ENCODE results near the gene PAK2. TPM values are rescaled to one million over a fixed set of nuclear protein-coding genes. Genes with fewer than 3 reads are reported as not detected.
"Not testable (repeated sequence)": the region's sequence is repeated elsewhere in the genome, so short reads cannot be mapped to it uniquely, and the experiment has no call there.

The PAK2 gene
- 48.1 TPM for total RNA-seq

DNA sequence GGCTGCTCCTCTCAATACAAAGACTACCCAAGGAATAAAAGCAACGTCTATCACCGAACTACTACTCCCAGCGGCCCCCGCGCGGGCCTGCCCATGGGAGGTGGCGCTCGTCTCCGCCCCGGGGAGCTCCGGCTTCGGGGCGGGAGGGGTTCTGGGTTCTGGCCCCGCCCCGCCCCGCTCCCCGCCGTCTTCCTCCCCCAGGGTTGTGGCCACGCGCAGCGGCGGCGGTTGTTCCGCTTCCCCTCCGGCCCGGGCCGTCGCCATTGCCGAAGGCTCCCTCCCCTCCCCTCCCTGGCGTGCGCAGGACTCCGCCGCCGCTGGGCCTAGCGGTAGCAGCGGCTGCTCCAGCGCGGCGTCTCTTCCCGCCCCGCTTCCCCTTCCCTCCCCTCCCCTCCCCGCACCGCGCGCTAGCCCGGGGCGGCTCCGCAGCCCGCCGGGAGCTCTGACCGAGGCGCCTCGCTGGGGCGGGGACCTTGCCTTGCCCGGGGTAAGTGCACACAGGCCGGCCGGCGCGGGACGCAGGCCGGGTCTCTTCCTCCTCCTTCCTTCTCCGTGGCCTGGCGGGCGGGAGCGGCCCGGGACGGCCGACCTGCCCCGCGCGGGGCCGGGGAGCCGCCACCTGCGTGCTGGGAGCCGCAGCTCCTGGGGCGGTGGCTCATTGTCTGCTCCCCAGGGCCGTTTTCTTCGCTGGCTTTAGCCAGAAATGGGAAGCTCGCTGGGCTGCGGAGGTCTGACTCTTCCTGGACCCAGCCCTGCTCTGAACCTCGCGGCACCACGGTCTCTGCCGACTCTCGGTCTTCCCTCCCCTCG, at the start of gene PAK2:
PAK2 (plus strand) TSS at position 187 of the 810 bp plus-strand sequence. CDS start 42,790 bp downstream, outside the sequence.
- DNase-seq (ENCODE audit: low spot score in 2 of 2) (peak; percentile 89 to 90), FAIRE-seq (no peak)

DNA sequence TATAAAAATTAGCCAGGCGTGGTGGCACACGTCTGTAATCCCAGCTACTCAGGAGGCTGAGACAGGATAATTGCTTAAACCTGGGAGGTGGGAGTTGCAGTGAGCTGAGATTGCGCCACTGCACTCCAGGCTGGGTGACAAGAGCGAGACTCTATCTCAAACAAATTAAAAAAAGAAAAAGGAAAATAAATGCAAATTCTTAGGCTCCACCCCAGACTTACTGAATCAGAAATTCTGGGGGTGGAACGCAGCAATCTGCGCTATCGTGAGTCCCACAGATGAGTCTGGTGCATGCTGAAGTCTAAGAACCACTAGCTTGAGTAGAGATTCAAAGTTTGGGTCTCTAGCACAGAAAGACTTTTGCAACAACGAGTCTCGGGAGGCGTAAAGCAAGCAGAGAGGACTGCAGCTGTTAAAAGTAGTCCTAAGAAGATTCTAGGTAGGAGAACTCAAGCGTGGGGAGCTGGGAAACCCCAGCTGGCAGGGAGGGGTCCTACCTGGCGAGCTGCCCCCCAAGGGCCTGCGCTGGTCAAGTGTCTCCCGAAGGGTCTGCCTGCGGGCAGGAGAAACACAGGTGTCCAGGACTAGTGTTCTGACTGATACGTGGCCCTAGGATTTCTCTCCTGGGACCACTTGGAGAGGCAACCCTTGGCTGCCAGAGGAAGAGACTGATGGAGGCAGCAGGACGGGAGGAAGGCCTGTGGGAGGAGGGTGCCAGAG, 49.6 kb upstream of the PAK2 start:
- FAIRE-seq (no peak), DNase-seq (ENCODE audit: low spot score in 2 of 2) (no peak)

DNA sequence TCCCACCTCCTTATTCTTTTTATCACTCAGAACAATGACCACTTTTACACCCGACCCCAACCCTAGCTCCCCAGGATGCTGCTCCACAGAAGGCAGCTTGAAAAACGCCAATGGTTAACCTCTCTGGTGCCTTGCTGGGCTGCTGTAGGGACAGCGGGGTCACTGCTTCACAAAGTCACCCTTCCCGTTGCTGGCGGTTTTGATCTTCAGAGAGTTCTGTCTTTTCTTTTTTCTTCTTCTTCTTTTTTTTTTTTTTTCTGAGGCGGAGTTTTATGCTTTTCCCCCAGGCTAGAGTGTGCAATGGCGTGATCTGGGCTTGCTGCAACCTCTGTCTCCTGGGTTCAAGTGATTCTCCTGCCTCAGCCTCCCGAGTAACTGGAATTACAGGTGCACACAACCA, 48.3 kb upstream of the PAK2 start:
- FAIRE-seq (no peak), DNase-seq (ENCODE audit: low spot score in 2 of 2) (no peak)

- peak in 1 of 2 donors; percentile 42 for DNase-seq (ENCODE audit: low spot score in 2 of 2)
Measured at GRCh38 chr3:196694202-196694638, 45.4 kb upstream of the PAK2 start.

DNA sequence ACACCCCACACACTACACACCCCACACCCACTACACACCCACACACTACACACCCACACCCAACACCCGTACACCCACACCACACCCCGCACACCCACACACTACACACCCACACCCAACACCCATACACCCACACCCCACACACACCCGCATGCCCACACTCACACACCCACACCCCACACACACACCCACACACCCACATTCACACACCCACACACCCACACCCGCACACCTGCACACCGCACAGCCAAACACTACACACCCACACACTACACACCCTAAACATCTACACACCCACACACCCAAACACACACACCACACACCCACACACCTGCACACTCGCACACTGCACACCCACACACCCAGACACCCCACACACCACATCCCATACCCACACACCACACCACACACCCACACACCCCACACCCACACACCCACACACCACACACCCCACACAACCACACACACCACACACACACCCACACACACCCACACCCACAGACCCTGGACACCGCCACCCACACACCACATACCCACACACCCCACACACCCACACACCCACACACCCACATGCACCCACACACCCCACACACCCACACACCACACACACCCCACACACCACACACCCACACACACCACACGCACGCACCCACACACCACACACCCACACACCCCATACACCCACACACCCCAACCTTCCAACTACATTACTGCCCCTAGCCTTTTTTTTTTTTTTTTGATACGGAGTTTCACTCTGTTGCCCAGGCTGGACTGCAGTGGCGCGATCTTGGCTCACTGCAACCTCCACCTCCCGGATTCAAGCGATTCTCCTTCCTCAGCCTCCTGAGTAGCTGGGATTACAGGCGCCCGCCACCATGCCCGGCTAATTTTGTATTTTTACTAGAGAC, 44.5 kb upstream of the PAK2 start:
- FAIRE-seq (no peak), DNase-seq (ENCODE audit: low spot score in 2 of 2) (no peak)

More at GRCh38 chr3:196694202-196694638, 45.4 kb upstream of the PAK2 start:
- FAIRE-seq: no peak

- no peak for DNase-seq (ENCODE audit: low spot score in 2 of 2)
Measured at GRCh38 chr3:196695849-196696226, 43.8 kb upstream of the PAK2 start.

DNA sequence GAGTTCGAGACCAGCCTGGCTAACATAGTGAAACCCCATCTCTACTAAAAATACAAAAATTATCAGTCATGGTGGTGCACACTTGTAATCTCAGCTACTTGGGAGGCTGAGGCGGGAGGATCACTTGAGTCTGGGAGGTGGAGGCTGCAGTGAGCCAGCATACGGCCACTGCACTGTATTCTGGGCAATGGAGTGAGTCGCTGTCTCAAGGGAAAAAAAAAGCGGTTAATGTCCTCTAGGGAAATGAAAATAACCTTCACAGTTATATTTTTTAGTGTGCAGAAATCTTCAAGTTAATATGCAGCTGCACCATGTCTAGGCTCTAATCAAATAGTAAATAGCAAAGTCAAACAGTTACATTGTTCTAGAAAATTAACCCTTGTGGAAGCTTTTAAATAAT, 42.4 kb upstream of the PAK2 start:
- FAIRE-seq (no peak), DNase-seq (ENCODE audit: low spot score in 2 of 2) (no peak)

More at GRCh38 chr3:196695849-196696226, 43.8 kb upstream of the PAK2 start:
- no peak for FAIRE-seq

DNA sequence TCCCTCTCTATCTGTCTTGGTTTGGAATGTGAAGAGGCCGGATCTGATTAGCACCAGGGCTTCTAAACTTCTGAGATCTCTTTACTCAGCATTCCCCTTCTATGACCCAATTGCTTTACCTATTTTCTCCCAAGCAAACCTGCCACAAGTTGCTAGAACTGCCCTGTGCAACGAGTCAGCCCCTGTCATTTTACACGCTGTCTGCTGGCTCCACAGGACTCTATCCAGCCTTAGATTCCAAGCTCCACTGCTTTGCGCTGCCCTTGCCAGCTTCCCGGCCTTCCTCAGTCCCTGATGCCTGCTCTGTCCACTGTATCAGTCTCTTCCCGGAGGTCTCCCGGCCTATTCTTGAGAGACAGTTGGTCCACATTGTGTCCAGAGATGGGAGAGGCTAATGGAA, 39.9 kb upstream of the PAK2 start:
- DNase-seq (ENCODE audit: low spot score in 2 of 2): no peak
- FAIRE-seq: no peak

- no peak for FAIRE-seq
- DNase-seq (ENCODE audit: low spot score in 2 of 2): no peak
Measured at GRCh38 chr3:196700801-196701200, 38.9 kb upstream of the PAK2 start.

GRCh38 chr3:196706327-196706726, 33.3 kb upstream of the PAK2 start:
- FAIRE-seq: no peak
- no peak for DNase-seq (ENCODE audit: low spot score in 2 of 2)

- no peak for FAIRE-seq
- DNase-seq (ENCODE audit: low spot score in 2 of 2): no peak
Measured at GRCh38 chr3:196706731-196707130, 32.9 kb upstream of the PAK2 start.

- DNase-seq (ENCODE audit: low spot score in 2 of 2) (no peak), FAIRE-seq (no peak)
Measured at GRCh38 chr3:196707566-196707965, 32.1 kb upstream of the PAK2 start.

DNA sequence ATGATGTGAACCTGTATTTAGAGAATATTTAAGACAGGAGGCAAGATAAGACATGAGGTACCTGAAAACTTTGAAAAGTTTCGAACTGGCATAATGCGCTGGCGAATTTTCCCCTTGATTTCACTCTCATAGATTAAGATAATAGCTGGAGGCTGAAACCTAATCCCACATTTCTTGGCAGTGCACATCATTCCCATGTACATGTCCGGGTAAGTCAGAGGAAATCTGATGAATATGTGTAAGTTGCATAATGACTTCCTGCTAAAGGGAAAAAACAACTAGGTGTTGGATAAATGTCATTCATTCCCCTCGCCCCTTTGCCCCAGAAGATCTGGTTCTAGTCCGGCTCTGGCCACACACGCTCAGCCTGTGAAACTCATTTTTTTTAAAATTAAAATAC, 31.2 kb upstream of the PAK2 start:
- no peak for FAIRE-seq
- DNase-seq (ENCODE audit: low spot score in 2 of 2): no peak

- DNase-seq (ENCODE audit: low spot score in 2 of 2) (peak; percentile 95 to 96), FAIRE-seq (no peak)
Measured at GRCh38 chr3:196711838-196712513, 27.7 kb upstream of the PAK2 start, which contains the start of the genes CEP19 and PIGX. CEP19 (minus strand) TSS chr3:196712250; CDS start chr3:196708657, 3,593 bp downstream. PIGX (plus strand) TSS chr3:196712377.

- FAIRE-seq: no peak
- peak in 1 of 2 donors; percentile 76 for DNase-seq (ENCODE audit: low spot score in 2 of 2)
Measured at GRCh38 chr3:196712514-196713413, 26.9 kb upstream of the PAK2 start.

DNA sequence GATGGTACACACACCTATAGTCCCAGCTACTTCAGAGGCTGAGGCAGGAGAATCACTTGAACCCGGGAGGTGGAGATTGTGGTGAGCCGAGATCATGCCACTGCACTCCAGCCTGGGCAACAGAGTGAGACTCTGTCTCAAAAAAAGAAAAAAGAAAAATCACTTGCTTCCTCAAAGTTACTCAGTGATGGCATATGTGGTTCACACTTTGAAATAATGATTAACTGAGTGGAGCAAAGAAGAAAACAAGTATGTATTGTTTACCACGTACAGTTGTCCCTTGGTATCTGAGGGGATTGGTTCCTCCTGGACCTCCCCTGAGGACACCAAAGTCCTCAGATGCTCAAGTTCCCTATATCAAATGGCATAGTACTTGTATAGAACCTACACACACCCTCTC, 22.5 kb upstream of the PAK2 start:
- FAIRE-seq; DNase-seq (ENCODE audit: low spot score in 2 of 2): not testable (repeated sequence)

GRCh38 chr3:196721097-196721496, 18.6 kb upstream of the PAK2 start:
- no peak for FAIRE-seq
- no peak for DNase-seq (ENCODE audit: low spot score in 2 of 2)

- no peak for FAIRE-seq
- DNase-seq (ENCODE audit: low spot score in 2 of 2): no peak
Measured at GRCh38 chr3:196726788-196727675, 12.6 kb upstream of the PAK2 start.

Measured in frontal cortex (tissue), 4 donors.